NT2/D1 (cell line): ENCODE results near the gene MNAT1.

Experiments
- DNase-seq: peaks from one replicate; pipeline ENCODE4 v3.0.0-alpha.2; 2011; ENCODE audit warnings: low read depth, low spot score
- H3K27me3 ChIP-seq: 2 replicates; pipeline ENCODE4 v1.6.0; 2011; ENCODE audit warnings: mild to moderate bottlenecking; ENCODE audit not compliant: insufficient read length, insufficient read depth
- H3K36me3 ChIP-seq: 2 replicates; pipeline ENCODE4 v1.6.1; 2011; ENCODE audit warnings: mild to moderate bottlenecking, low read length, mixed read lengths; ENCODE audit not compliant: insufficient read depth, insufficient read length
- H3K4me1 ChIP-seq: 2 replicates; pipeline ENCODE4 v1.5.1; 2011; ENCODE audit not compliant: insufficient read depth, insufficient read length
- H3K4me3 ChIP-seq: 2 replicates; pipeline ENCODE4 v1.5.1; 2011; ENCODE audit warnings: low read depth; ENCODE audit not compliant: insufficient read length
- H3K9ac ChIP-seq: 2 replicates; pipeline ENCODE4 v1.6.0; 2011; ENCODE audit warnings: low read depth; ENCODE audit not compliant: insufficient read length
- H3K9me3 ChIP-seq: 2 replicates; pipeline ENCODE4 v1.5.1; 2011; ENCODE audit warnings: mild to moderate bottlenecking, low read length; ENCODE audit not compliant: insufficient read depth
- SUZ12 ChIP-seq: IDR thresholded peaks from 2 replicates; pipeline ENCODE4 v1.6.1; 2011; ENCODE audit not compliant: insufficient read length, insufficient read depth; ENCODE audit errors: extremely low read depth
- YY1 ChIP-seq: IDR thresholded peaks from 2 replicates; pipeline ENCODE4 v1.6.1; 2011; ENCODE audit not compliant: insufficient read length, insufficient read depth
- ZNF274 ChIP-seq: IDR thresholded peaks from 2 replicates; pipeline ENCODE4 v1.6.1; 2011; ENCODE audit warnings: mild to moderate bottlenecking, low read depth, low read length

The MNAT1 gene

GRCh38 chr14:60956202-60956601 lies 221.6 kb downstream of the MNAT1 start:
- no peak for DNase-seq
- Histone ChIP-seq H3K4me3 (no peak overlapping the region), H3K9me3 (peaks cover 12% of the 10 kb centered on the region), H3K4me1 (no peaks in the 10 kb centered on the region), H3K27me3 (no peaks in the 10 kb centered on the region), H3K9ac (no peak overlapping the region), H3K36me3 (no peaks in the 10 kb centered on the region)
- TF ChIP-seq ZNF274 (no peak), SUZ12 (no peak), YY1 (no peak)

- Histone ChIP-seq H3K27me3 (no peaks in the 10 kb centered on the region), H3K4me3 (no peak overlapping the region), H3K9me3 (peaks cover 12% of the 10 kb centered on the region), H3K4me1 (no peaks in the 10 kb centered on the region), H3K9ac (no peak overlapping the region), H3K36me3 (no peaks in the 10 kb centered on the region)
- TF ChIP-seq SUZ12, result no peak
- TF ChIP-seq ZNF274, result no peak
- no peak for TF ChIP-seq YY1
- no peak for DNase-seq
These were observed 222.1 kb downstream of the MNAT1 start for GRCh38 chr14:60956632-60957031.

GRCh38 chr14:60958146-60958545 lies 223.6 kb downstream of the MNAT1 start:
- no peak overlapping the region for H3K9ac ChIP-seq
- H3K36me3 ChIP-seq, result no peaks in the 10 kb centered on the region
- H3K4me3 ChIP-seq, result no peak overlapping the region
- TF ChIP-seq ZNF274 (no peak), YY1 (no peak), SUZ12 (no peak)
- no peak for DNase-seq
- H3K27me3 ChIP-seq, result no peaks in the 10 kb centered on the region
- peaks cover 12% of the 10 kb centered on the region for H3K9me3 ChIP-seq
- H3K4me1 ChIP-seq, result no peaks in the 10 kb centered on the region

GRCh38 chr14:60963761-60964160 lies 229.2 kb downstream of the MNAT1 start:
- no peaks in the 10 kb centered on the region for H3K4me1 ChIP-seq
- H3K9ac ChIP-seq, result no peak overlapping the region
- no peaks in the 10 kb centered on the region for H3K36me3 ChIP-seq
- no peak for TF ChIP-seq YY1
- no peak for TF ChIP-seq ZNF274
- TF ChIP-seq SUZ12, result no peak
- H3K9me3 ChIP-seq, result no peaks in the 10 kb centered on the region; the same call in 1 of the 2 replicates
- H3K27me3 ChIP-seq, result no peaks in the 10 kb centered on the region
- H3K4me3 ChIP-seq, result no peak overlapping the region
- DNase-seq, result no peak

GRCh38 chr14:60964904-60965303 lies 230.3 kb downstream of the MNAT1 start:
- no peaks in the 10 kb centered on the region for H3K27me3 ChIP-seq
- H3K36me3 ChIP-seq, result no peaks in the 10 kb centered on the region
- no peaks in the 10 kb centered on the region for H3K4me1 ChIP-seq
- H3K9ac ChIP-seq, result no peak overlapping the region
- no peak overlapping the region for H3K4me3 ChIP-seq
- DNase-seq, result no peak
- TF ChIP-seq ZNF274 (no peak), YY1 (no peak), SUZ12 (no peak)
- H3K9me3 ChIP-seq, result no peaks in the 10 kb centered on the region

- no peak for DNase-seq
- Histone ChIP-seq H3K9me3 (no peaks in the 10 kb centered on the region), H3K4me1 (no peaks in the 10 kb centered on the region), H3K27me3 (no peaks in the 10 kb centered on the region), H3K36me3 (no peaks in the 10 kb centered on the region), H3K4me3 (no peak overlapping the region), H3K9ac (no peak overlapping the region)
- TF ChIP-seq YY1 (no peak), SUZ12 (no peak)
These were observed 230.8 kb downstream of the MNAT1 start for GRCh38 chr14:60965402-60965801.

- Histone ChIP-seq H3K4me3 (no peak overlapping the region), H3K4me1 (no peaks in the 10 kb centered on the region), H3K9me3 (no peaks in the 10 kb centered on the region), H3K9ac (no peak overlapping the region), H3K36me3 (peaks cover 3% of the 10 kb centered on the region), H3K27me3 (no peaks in the 10 kb centered on the region)
- DNase-seq, result no peak
- no peak for TF ChIP-seq YY1
- no peak for TF ChIP-seq ZNF274
- TF ChIP-seq SUZ12, result no peak
These were observed 233.5 kb downstream of the MNAT1 start for GRCh38 chr14:60968099-60968498.

GRCh38 chr14:60968671-60969070 lies 234.1 kb downstream of the MNAT1 start:
- no peak overlapping the region for H3K4me3 ChIP-seq
- DNase-seq, result no peak
- no peaks in the 10 kb centered on the region for H3K9me3 ChIP-seq
- TF ChIP-seq SUZ12, result no peak
- H3K36me3 ChIP-seq, result peaks cover 8% of the 10 kb centered on the region
- H3K4me1 ChIP-seq, result no peaks in the 10 kb centered on the region
- no peaks in the 10 kb centered on the region for H3K27me3 ChIP-seq
- no peak overlapping the region for H3K9ac ChIP-seq
